ENCODE data around the gene XPO1.
"Not testable (repeated sequence)": the region's sequence is repeated elsewhere in the genome, so short reads cannot be mapped to it uniquely, and the experiment has no call there.

XPO1 gene

DNA sequence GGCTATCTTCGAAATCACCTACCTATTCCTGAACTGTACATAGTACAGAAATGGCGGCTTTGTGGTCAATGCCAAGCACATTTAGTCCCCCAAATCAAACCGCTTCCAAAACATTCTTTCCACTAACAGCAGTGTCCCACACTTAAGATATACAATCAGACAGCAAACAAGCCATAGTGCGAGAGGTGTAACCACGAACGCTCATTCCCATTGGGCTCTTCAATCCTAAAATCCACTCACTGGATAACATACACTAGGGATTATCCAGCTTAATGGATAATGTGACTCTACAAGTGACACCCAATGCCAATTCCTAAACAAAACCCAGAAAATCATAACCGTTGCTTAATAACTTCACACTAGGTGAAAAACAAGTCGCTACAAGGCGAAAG lies 2.0 kb downstream of the XPO1 start:
- no peak for DNase-seq (ENCODE audit: low read depth in 3 of 3)

- DNase-seq (ENCODE audit: low read depth in 3 of 3): no peak
Measured at GRCh38 chr2:61535449-61535848, 2.7 kb downstream of the XPO1 start.

GRCh38 chr2:61534926-61535325 lies 3.2 kb downstream of the XPO1 start:
- DNase-seq (ENCODE audit: low read depth in 3 of 3): no peak

DNA sequence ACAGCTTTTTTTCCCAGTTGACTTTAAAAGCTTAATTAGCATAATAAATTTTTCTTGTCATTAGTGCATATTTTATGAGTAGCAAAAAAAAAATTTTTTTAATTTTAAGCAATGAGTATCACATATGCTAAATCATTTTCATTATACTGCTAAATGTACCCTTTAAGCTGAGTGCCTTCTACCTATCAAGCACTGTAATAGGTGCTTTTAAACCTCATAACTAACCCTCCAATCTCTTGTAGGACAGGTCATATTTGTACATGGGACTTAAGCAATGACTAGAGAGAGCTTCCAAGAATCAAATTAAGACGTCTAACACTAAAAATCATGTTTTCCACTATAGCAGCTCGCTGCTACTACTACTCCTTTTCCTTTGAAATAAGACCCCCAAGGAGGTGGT lies 7.4 kb downstream of the XPO1 start:
- no peak for DNase-seq (ENCODE audit: low read depth in 3 of 3)

- DNase-seq (ENCODE audit: low read depth in 3 of 3): no peak
Measured at GRCh38 chr2:61529944-61530735, 8.0 kb downstream of the XPO1 start.

- no peak for DNase-seq (ENCODE audit: low read depth in 3 of 3)
Measured at GRCh38 chr2:61520261-61520660, 17.9 kb downstream of the XPO1 start.

DNA sequence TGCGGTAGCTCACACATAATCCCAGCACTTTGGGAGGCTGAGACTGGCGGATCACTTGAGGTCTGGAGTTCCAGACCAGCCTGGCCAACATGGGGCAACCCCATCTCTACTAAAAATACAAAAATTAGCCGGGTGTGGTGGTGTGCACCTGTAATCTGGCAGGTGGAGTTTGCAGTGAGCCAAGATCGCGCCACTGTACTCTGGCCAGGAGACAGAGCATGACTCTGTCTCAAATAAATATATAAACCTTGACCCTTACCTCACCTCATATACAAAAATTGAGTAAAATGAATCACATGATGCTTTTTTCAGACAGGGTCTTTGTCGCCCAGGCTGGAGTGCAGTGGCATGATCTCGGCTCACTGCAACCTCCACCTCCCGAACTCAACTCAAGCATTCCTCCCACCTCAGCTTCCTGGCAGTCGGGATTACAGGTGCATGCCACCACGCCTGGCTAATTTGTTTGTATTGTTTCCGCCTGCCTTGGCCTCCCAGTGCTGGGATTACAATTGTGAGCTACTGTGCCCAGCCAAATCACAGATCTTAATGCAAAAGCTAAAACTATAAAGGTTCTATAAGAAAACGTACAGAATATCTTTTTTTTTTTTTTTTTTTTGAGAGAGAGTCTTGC lies 25.3 kb downstream of the XPO1 start:
- no peak for DNase-seq (ENCODE audit: low read depth in 3 of 3)

DNA sequence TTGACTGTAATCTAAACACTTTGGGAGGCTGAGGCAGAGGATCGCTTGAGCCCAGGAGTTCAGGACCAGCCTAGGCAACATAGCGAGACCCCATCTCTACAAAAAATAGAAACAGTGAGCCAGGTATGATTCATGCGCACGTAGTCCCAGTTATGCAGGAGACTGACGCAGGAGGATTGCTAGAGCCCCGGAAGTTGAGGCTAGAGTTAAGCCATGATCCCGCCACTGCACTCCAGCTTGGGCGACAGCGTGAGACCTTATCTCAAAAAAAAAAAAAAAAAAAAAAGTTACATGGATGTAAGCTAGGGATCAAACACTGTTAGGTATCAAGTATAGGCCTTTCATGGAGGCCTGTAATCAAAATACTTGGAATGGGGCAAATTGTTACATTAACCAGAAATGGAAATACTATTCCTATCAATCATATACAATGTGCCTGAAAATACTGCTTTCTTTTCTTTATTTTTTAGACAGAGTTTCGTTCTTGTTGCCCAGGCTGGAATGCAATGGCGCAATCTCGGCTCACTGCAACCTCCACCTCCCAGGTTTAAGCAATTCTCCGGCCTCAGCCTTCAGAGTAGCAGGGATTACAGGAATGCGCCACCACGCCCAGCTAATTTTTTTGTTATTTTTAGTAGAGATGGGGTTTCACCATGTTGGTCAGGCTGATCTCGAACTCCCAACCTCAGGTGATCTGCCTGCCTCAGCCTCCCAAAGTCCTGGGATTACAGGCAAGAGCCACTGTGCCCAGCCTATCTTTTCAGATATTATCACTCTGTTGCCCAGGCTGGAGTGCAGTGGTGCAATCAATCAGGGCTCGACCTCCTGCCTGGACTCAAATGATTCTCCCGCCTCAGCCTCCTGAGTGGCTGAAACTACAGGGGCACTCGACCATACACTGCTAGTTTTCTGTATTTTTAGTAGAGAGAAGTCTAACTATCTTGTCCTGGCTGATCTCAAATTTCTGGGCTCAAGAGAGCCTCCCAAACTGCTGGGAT lies 27.2 kb downstream of the XPO1 start:
- no peak for DNase-seq (ENCODE audit: low read depth in 3 of 3)

- DNase-seq (ENCODE audit: low read depth in 3 of 3): no peak
Measured at GRCh38 chr2:61504949-61505348, 33.2 kb downstream of the XPO1 start.

- DNase-seq (ENCODE audit: low read depth in 3 of 3): no peak
Measured at GRCh38 chr2:61499060-61499459, 39.1 kb downstream of the XPO1 start.

- no peak for DNase-seq (ENCODE audit: low read depth in 3 of 3)
Measured at GRCh38 chr2:61493523-61493942, 44.6 kb downstream of the XPO1 start.

GRCh38 chr2:61492476-61492875 lies 45.7 kb downstream of the XPO1 start:
- DNase-seq (ENCODE audit: low read depth in 3 of 3): no peak

- no peak for DNase-seq (ENCODE audit: low read depth in 3 of 3)
Measured at GRCh38 chr2:61485281-61485680, 52.9 kb downstream of the XPO1 start.

GRCh38 chr2:61478086-61478485 lies 60.1 kb downstream of the XPO1 start:
- DNase-seq (ENCODE audit: low read depth in 3 of 3): no peak

GRCh38 chr2:61476929-61477589 lies 61.1 kb downstream of the XPO1 start:
- DNase-seq (ENCODE audit: low read depth in 3 of 3): not testable (repeated sequence)

DNA sequence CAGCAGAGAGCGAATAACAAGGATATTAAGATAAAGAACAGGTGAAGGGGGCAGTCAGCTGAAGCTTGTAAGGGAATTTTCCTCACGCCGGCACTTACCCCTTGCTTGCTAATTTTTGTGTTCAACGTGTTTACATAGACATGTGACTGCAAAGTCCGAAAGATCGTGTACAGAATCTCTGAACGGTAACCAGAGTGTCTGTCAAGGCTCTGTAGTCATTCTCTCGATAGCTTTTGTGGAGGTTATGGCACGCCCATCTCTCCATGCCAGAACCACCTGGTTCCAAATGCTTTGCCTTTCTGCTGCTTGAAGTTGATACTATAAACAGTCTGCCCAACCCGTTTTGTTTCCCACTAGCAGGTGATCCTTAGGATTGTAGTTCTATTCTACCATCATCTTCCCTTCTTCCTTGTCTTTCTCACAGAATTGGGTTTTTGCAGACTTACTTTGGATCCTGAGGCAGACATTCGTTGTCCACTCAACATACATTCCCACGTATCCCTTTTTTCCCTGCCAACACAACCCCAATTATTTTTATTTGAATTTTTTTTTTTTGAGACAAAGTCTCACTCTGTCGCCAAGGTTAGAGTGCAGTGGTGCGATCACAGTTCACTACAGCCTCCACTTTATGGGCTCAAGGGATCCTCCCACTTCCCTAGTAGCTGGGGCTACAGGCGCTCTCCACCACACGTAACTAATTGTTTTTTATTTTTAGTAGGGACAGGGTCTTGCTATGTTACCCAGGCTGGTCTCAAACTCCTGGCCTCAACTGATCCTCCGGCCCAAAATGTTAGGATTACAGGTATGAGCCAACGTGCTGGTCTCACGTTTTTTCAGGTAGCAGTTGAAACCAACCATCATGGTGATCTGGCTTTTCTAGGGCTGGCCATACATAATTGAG lies 66.0 kb downstream of the XPO1 start:
- peak in 1 of 3 donors; percentile 5 for DNase-seq (ENCODE audit: low read depth in 3 of 3)

GRCh38 chr2:61470965-61471904 lies 66.9 kb downstream of the XPO1 start, which contains the start of gene USP34:
Gene USP34 (minus strand): TSS chr2:61471087. CDS start chr2:61470692, 395 bp downstream.
- peak; percentile 79 to 91 (median 88) for DNase-seq (ENCODE audit: low read depth in 3 of 3)

DNA sequence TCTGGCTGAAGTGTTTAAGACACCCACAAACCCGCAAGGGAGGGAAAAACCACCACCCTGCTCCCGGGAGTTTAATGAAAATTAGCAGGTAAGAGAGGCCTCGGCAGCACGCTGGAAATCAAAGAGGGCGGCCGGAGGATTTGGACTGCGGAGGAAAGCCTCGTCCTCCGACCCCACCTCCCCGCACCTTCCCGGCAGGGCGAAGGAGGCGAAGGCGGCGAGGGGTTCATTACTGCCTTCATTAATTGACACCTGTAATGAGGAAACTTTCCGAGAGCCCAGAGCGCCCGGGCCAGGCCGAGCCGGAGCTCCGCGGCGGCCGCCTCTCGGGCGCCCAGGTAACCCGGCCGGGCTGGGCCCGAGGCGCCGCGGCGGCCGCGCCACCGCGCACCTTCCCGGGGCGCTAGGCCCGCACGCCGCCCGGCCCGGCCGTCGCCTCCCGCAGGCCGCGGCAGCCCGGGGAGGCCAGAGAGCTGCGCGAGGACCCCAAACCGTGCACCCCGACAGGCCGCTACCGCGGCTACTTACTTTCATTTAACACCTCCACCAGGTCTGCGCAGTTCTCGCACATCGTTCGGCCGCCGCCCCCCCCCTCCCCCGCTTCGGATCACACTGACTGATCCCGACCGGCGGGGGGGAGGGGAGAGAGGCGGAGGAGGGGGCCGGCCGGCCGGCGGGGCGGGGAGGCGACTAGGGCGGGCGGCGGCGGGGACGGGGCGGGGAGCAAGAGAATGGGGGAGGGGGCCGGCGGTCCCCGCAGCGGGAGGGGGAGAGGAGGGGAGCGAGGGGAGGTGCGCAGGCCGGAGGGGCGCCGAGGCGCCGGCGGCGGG lies 67.8 kb downstream of the XPO1 start:
- DNase-seq (ENCODE audit: low read depth in 3 of 3): peak; percentile 71 to 90 (median 74)

Data from stimulated activated CD4-positive, alpha-beta T cell treated with anti-CD3 and anti-CD28 coated beads, TNF-alpha, amount 100 ng/mL, for 48 hours (primary cell).